HG02610 (cell line): ENCODE results near the gene SLC7A14.

Experiments used
- ATAC-seq: cut with Tn5 transposase; IDR thresholded peaks from one replicate; pipeline ENCODE4 v1.9.1; 2021; ENCODE audit warnings: mild to moderate bottlenecking, moderate library complexity; ENCODE audit not compliant: unreplicated experiment

SLC7A14 gene

GRCh38 chr3:170431054-170431453, 154.8 kb downstream of the SLC7A14 start:
- ATAC-seq = no peak

DNA sequence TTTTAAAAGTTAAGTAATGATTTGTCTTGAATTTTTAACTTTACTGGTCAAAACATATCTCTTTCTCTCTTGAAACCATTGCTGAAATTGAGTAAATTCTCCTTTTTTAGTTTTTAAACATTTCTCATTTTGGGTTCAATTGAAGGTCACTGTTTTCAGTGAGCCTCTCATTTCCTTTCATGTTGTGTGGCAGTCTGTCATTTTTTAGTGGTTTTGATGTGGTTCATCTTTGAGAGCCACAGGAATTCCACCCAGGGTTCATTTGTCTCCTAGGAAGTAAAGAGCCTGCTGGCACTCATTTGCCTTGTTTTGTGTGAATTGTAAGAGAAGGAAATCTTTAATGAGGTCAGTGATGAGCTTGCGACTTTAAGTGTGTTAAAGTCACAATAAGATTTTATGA, 156.8 kb downstream of the SLC7A14 start:
- ATAC-seq = peak; percentile 59

DNA sequence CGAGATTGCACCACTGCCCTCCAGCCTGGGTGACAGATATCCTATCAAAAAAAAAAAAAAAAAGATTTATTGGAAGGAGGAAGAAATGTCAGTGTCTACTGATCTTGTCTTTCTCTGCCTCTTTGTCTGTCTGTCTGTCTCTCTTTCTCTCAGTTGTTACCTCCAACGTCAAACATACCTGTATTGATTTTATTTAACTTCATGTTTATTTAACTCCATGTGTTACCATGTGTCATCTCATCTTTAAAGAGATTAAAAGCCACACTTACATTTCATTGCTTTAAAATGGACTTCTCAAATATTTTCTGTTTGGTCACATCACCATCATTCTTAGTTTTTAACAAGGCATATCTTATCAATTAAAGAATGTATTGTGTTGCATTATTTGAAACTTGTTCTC, 157.8 kb downstream of the SLC7A14 start:
- no peak for ATAC-seq

DNA sequence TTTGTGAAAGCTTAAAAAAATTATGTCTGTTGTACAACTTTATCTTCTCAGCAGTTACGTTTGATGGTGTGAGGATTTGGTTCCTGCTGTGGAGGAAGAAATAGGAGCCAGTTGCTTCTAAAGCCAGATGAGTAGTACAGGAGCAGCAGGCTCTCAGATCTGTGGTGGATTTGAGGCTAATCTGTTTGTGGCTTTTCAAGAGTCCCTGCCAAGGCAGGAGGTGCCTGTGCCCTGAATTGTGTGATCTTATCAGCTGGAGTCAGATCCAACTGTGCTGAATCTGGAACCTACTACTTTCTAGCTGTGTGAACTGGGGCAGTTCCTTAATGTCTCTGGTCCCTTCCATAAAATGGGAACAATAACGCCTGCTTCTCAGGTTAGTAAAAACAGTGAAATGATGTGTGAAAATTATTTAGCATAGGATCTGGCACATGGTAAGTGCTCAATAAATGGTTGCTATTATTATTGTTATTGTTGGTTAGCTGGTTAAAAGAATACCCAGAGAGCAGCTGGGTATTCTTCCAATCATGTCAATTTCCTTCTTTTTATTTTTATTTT, 159.6 kb downstream of the SLC7A14 start:
- ATAC-seq = no peak

GRCh38 chr3:170425491-170426239, 160.2 kb downstream of the SLC7A14 start:
- ATAC-seq = no peak

- no peak for ATAC-seq
Observed at GRCh38 chr3:170424879-170425278, 161.0 kb downstream of the SLC7A14 start.

- no peak for ATAC-seq
Observed at GRCh38 chr3:170423001-170423615, 162.8 kb downstream of the SLC7A14 start.

GRCh38 chr3:170421758-170422157, 164.1 kb downstream of the SLC7A14 start:
- ATAC-seq = no peak

DNA sequence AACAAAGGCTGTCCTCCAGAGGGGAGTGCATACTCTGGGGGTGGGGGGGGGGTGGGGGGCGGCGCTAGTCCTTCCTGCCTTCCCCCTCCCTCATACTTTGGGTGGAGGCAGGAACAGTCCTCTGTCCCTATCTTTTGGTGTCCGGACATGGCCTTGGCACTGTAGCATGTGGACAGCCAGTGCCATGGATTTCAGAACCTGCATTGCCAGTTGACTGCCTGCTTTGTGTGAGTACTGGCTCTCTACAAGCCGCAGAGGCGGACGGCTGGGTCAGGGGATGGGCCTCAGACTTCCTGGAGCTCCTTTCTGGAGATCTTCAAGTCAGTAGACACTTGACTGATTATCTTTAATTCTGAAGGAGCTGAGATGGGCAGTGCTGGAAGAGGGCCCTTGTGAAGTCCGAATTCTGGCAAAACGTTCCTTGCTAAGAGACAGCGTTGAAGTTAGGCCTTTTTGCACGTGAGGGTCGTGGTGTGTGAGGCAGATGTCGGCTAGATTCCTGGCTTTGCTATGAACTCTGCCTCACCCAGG, 164.7 kb downstream of the SLC7A14 start:
- no peak for ATAC-seq

DNA sequence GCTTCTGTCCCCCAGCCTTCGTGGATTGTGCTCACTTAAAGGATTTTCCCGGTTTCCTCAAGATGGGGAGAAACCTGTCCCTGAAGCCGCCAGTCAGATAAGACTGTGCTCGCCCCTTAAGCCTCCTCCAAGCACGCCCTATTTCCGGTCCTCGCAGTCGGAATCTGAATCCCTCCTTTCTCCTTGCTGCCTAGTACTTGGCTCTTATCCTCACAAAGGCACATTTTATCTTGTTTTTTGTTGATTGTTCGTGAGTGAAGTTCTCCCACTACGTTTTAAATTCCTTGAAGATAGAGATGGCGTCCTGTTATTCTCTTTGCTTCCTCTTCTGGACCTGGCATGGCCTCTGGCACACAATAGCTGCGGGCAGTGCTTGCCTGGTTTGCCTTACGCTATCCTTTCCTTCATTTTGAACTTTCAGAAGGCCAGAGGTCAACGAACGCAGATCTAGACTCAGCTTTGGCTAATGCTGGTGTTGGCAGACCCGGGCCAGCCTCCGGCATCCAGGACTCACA, 165.5 kb downstream of the SLC7A14 start:
- no peak for ATAC-seq

DNA sequence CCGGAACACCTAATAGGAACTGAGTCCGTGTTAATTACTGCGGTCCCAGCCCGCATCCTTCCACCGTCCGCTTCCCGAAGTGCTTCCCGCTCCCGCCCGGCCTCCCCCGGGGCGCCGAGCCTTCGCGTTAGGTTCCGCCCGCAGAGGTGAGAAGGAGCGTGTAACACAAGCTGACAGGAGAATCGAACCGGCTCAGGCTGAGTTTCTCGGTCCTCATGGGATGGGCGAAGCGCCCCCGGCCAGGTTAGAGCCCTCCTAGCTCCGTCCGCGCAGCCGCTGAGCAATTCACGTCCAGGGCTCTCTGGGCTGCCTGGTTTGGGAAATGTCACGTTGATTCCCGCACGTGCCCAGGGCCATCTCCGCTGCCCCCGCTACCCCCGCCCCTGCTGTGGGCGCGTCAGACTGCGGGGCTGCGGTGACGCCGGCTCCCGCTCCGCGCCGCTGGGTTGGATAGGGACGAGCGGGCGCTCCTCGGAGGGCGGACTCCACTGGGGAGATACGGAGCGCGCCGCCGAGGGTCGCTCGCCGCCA, 166.3 kb downstream of the SLC7A14 start:
- ATAC-seq = no peak

DNA sequence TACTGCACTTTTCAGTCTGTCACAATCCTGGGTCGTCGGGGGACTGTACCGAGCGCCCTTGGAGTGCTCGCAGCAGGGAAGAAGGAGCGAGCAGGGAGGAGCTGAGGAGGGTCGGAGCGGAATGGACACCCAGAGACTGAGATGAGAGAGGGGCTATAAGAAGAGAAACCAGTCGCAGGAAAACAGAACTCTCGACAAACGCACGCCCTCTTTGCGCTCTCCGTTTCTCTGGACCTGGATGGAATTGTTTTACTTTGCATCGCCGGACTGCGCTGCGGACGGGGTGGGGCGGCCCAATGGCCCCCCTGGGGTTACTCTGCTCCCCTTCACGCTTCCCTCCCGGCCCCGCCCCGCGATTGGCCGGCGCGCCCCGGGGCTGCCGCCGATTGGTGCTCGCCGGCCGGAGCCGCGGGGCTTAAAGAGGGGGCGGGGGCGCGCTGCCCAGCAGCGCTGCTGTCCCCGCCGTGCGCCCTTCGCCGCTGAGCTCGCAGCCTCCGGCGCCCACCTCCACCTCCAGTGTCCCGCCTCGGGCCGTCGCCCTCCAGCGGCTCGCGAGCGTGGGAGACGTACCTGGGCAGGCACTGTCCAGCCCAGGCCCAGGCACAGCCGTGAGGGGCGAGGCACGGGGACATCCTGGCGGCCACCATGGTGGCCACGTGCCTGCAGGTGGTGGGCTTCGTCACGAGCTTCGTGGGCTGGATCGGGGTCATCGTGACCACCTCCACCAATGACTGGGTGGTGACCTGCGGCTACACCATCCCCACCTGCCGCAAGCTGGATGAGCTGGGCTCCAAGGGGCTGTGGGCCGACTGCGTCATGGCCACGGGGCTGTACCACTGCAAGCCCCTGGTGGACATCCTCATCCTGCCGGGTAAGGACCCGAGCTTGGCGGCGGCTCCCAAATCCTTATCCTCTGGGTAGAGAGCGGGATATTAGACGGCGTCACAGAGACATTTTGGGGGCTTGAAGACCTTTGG, 167.2 kb downstream of the SLC7A14 start, which contains the start of gene CLDN11:
Gene CLDN11, plus strand, starts transcription at position 447 of the 977 bp plus-strand sequence. Its CDS starts 199 bp downstream, at position 646.
- ATAC-seq = no peak

GRCh38 chr3:170417090-170417489, 168.8 kb downstream of the SLC7A14 start:
- no peak for ATAC-seq

DNA sequence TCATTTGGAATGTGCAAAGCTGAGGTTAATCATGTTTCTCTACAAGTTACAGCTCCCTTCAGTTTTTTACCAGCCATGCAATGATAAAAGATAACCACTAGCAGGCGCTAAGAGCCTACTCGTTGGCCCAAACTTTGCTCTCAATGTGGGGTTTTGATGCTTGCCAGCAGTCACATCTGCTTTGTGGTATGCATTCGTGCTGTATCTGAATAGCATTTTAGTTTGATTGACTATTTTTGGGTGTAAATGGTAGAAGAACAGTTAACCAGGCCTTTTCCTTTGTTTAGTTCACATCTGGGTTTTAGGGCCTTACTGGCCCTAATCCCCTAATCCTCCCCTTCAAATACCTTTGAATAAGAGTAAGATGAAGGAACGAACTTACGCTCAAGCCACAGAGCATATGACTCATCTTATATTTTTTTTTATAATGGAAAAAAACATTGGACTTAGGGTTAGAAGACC, 171.6 kb downstream of the SLC7A14 start:
- ATAC-seq = peak; percentile 53

DNA sequence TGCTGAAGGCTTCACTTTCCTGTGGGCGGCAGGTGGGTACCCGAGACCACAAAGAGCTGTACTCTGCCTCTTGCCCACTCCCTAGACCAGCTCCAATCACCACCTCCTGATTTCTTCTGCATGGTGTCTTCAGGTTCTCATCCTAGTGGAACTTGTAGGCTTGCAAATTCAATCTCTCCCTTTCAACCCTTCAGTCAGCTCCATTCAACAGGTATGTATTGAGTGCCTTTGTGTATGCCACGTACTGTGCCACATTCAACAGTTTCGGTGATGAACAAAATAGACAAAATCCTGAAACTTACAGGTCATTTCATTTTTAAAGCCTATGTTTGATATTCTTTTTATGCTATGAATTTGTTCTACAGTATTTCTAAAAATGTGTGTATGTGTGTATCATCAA, 172.6 kb downstream of the SLC7A14 start:
- no peak for ATAC-seq

DNA sequence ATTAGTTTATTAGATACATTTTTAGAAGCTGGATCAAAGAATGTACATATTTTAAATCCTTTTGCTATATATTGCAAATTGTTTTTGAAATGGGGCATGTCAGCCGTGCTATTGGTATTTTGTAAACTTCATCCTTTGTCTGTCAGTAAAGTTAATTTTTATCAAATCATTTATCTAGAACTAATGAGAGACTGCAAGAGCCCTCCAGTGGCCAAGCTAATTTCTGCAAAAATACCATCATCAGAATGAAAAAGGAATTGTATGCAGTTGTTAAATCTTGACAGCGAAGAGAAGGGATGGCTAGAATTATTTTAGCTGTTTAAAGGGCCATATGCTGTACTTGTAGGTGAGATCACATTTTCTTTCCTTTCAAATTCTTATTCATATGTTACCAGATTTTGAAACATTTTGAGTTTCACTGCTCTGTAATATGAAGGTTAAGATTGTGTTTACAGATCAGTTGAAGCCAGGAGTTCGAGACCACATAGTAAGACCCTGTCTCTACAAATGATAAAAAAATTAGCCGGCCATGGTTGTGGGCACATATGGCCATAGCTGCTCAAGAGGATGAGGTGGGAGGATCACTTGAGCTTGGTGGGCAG, 175.3 kb downstream of the SLC7A14 start:
- no peak for ATAC-seq
